Cardiac muscle cell (in vitro differentiated cells and primary cell): ENCODE measurements around the gene FSTL4. TPM values are rescaled to one million over a fixed set of nuclear protein-coding genes. Genes with fewer than 3 reads are reported as not detected.

ENCODE experiments used
- DNase-seq, 2 donors: peaks; one replicate each; pipeline versions ENCODE4 v3.0.0 to v3.0.0-alpha.2; 2010 to 2017; ENCODE audit warnings: low read depth in 1 of 2, low spot score in 1 of 2
- H3K27ac ChIP-seq: fragments of 200-600 bp; sonication (generic); 2 replicates; pipeline ENCODE4 v1.5.1; 2016
- H3K27me3 ChIP-seq: fragments of 200-600 bp; sonication (generic); 2 replicates; pipeline ENCODE4 v1.6.0; 2016; ENCODE audit warnings: control low read depth
- H3K36me3 ChIP-seq: fragments of 200-600 bp; sonication (generic); 2 replicates; pipeline ENCODE4 v1.5.1; 2016; ENCODE audit warnings: control low read depth
- H3K4me1 ChIP-seq: fragments of 200-600 bp; sonication (generic); 2 replicates; pipeline ENCODE4 v1.8.1; 2017; ENCODE audit warnings: low read depth, mild to moderate bottlenecking, mixed run types
- H3K4me3 ChIP-seq: fragments of 200-600 bp; sonication (generic); 2 replicates; pipeline ENCODE4 v1.5.1; 2016; ENCODE audit warnings: mild to moderate bottlenecking
- H3K9me3 ChIP-seq: fragments of 200-600 bp; sonication (generic); 2 replicates; pipeline ENCODE4 v1.5.1; 2017; ENCODE audit warnings: low read depth, mild to moderate bottlenecking, control low read depth
- CTCF ChIP-seq: IDR thresholded peaks from 2 replicates; pipeline ENCODE4 v1.5.1; 2012; ENCODE audit warnings: low read depth, mild to moderate bottlenecking, low read length
- polyA plus RNA-seq: library from polyadenylated mRNA; unstranded; fragments of >200 nt; fragmentation: Nextera tagmentation; extraction: Ambion mirVana; gene quantifications from 2 replicates; pipeline ENCODE4 v1.2.1, GENCODE V29; 2016
- total RNA-seq: library from RNA; depleted of rRNA; stranded (reverse); fragments of >200 nt; gene quantifications from 2 replicates; pipeline ENCODE4 v1.2.3, GENCODE V29; 2016

Gene FSTL4
- total and polyA plus RNA-seq, 2 experiments from 2014 or later = 0.06 TPM; not detected in 1

- no peak for TF ChIP-seq CTCF
- peaks cover 8% of the 10 kb centered on the region for H3K4me1 ChIP-seq
- H3K9me3 ChIP-seq = no peaks in the 10 kb centered on the region
- H3K27me3 ChIP-seq = no peaks in the 10 kb centered on the region
- no peak overlapping the region for H3K27ac ChIP-seq
- no peak overlapping the region for H3K4me3 ChIP-seq
- DNase-seq = peak in 1 of 2 donors; percentile 11
- no peaks in the 10 kb centered on the region for H3K36me3 ChIP-seq
Measured at GRCh38 chr5:133384120-133384855, 228.1 kb downstream of the FSTL4 start.

- Histone ChIP-seq H3K9me3 (no peaks in the 10 kb centered on the region), H3K36me3 (no peaks in the 10 kb centered on the region), H3K4me1 (peaks cover 8% of the 10 kb centered on the region), H3K4me3 (no peak overlapping the region), H3K27me3 (no peaks in the 10 kb centered on the region), H3K27ac (no peak overlapping the region)
- no peak for TF ChIP-seq CTCF
- DNase-seq = peak in 1 of 2 donors; percentile 28
Measured at GRCh38 chr5:133383580-133383939, 228.8 kb downstream of the FSTL4 start.

GRCh38 chr5:133382661-133383579 is 229.4 kb downstream of the FSTL4 start:
- Histone ChIP-seq H3K27me3 (no peaks in the 10 kb centered on the region), H3K27ac (no peak overlapping the region), H3K4me1 (peaks cover 8% of the 10 kb centered on the region), H3K9me3 (no peaks in the 10 kb centered on the region), H3K4me3 (no peak overlapping the region), H3K36me3 (no peaks in the 10 kb centered on the region)
- DNase-seq = no peak
- no peak for TF ChIP-seq CTCF

GRCh38 chr5:133381571-133382365 is 230.6 kb downstream of the FSTL4 start:
- TF ChIP-seq CTCF = no peak
- H3K4me1 ChIP-seq = peaks cover 8% of the 10 kb centered on the region
- no peaks in the 10 kb centered on the region for H3K9me3 ChIP-seq
- H3K27me3 ChIP-seq = no peaks in the 10 kb centered on the region
- H3K4me3 ChIP-seq = no peak overlapping the region
- H3K36me3 ChIP-seq = no peaks in the 10 kb centered on the region
- no peak overlapping the region for H3K27ac ChIP-seq
- no peak for DNase-seq

GRCh38 chr5:133381041-133381440 is 231.3 kb downstream of the FSTL4 start:
- TF ChIP-seq CTCF = no peak
- DNase-seq = no peak
- no peaks in the 10 kb centered on the region for H3K9me3 ChIP-seq
- no peak overlapping the region for H3K27ac ChIP-seq
- peaks cover 8% of the 10 kb centered on the region for H3K4me1 ChIP-seq
- no peaks in the 10 kb centered on the region for H3K27me3 ChIP-seq
- H3K4me3 ChIP-seq = no peak overlapping the region
- H3K36me3 ChIP-seq = no peaks in the 10 kb centered on the region
